Stimulated activated CD8-positive, alpha-beta memory T cell treated with anti-CD3 and anti-CD28 coated beads, Interleukin-2, amount 100 ng/mL, for 48 hours (primary cell): Measurements from ENCODE around the gene PCDH8.
A peak's percentile ranks its signal among the peaks of the same experiment; 100 is the strongest.

Experiments used
- DNase-seq, 2 donors: peaks; one replicate each; pipeline ENCODE4 v3.0.0-alpha.2; 2020; ENCODE audit warnings: low read depth in 2 of 2

PCDH8 gene

GRCh38 chr13:52812941-52813340 lies 35.5 kb downstream of the PCDH8 start:
- no peak for DNase-seq

GRCh38 chr13:52811841-52812240 lies 36.6 kb downstream of the PCDH8 start:
- DNase-seq = no peak

- DNase-seq = no peak
Measured at GRCh38 chr13:52810526-52810925, 37.9 kb downstream of the PCDH8 start.

- no peak for DNase-seq
Measured at GRCh38 chr13:52810011-52810410, 38.4 kb downstream of the PCDH8 start.

- peak; percentile 29 to 42 for DNase-seq
Measured at GRCh38 chr13:52809310-52809769, 39.1 kb downstream of the PCDH8 start.

GRCh38 chr13:52808842-52809219 lies 39.6 kb downstream of the PCDH8 start:
- no peak for DNase-seq

GRCh38 chr13:52806029-52806428 lies 42.4 kb downstream of the PCDH8 start:
- no peak for DNase-seq

GRCh38 chr13:52804202-52804641 lies 44.2 kb downstream of the PCDH8 start:
- DNase-seq = no peak

GRCh38 chr13:52800856-52801255 lies 47.6 kb downstream of the PCDH8 start:
- DNase-seq = no peak

- DNase-seq = no peak
Measured at GRCh38 chr13:52798770-52799430, 49.5 kb downstream of the PCDH8 start.

- DNase-seq = no peak
Measured at GRCh38 chr13:52797176-52797575, 51.3 kb downstream of the PCDH8 start.

- DNase-seq = no peak
Measured at GRCh38 chr13:52794589-52794988, 53.9 kb downstream of the PCDH8 start.

- DNase-seq = no peak
Measured at GRCh38 chr13:52793515-52794061, 54.9 kb downstream of the PCDH8 start.
